AG04449 (cell line): ENCODE results near the gene PCNA.

ENCODE experiments used
- CTCF ChIA-PET: fragments of 350-600 bp; formaldehyde crosslinking; extraction: SDS; loops from one replicate; lab custom pipeline; 2021; ENCODE audit warnings: antibody characterized with exemption; lab: Yijun Ruan, JAX
- POLR2A ChIA-PET: fragments of 400-600, 350-600 bp; formaldehyde crosslinking; extraction: SDS; loops from one replicate; lab custom pipeline; 2020; ENCODE audit warnings: antibody characterized with exemption, inconsistent platforms; lab: Yijun Ruan, JAX
- DNase-seq: peaks from one replicate; pipeline ENCODE4 v3.0.0-alpha.2; 2010; ENCODE audit warnings: low read depth, low spot score
- H3K4me3 ChIP-seq: 2 replicates; pipeline ENCODE4 v1.5.1; 2011; ENCODE audit warnings: low read depth, mild to moderate bottlenecking, control low read depth, low read length
- TF ChIP-seq, protein P1 (sequence below): IDR thresholded peaks from one replicate; pipeline ENCODE4 v1.5.1; 2011; ENCODE audit warnings: mild to moderate bottlenecking, moderate library complexity, low read length, control low read depth, inconsistent platforms; ENCODE audit not compliant: insufficient read depth; ENCODE audit errors: missing control alignments

PCNA gene

DNA sequence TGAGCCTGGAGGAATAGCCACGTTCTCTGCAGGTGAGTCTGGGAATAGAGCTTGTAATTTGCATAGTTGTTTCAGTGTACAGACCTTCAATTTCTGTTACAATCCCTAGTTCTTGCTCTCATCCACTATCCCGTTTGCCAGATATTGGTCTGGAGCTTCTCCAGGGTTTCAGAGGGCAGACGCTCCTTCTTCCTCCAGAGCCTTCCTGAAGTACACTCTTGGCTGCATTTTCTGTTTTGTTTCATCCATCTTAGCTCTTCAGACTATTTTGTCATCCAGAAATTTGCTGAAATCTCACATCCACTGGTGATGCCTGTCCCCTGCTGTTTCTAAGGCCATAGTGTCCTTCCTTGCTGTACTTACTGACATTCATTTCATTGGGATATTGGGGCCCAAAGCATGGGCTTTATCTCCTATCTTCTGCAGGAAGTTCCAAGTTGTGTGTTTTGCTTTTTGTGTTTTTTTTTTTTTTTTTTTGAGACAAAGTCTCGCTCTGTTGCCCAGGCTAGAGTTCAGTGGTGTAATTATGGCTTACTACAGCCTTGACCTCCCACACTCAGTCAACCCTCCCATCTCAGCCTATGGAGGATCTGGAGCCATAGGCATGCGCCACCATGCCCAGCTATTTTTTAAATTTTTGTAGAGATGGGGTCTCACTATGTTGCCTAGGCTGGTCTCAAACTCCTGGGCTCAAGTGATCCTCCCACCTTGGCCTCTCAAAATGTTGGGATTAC lies 25.8 kb upstream of the PCNA start:
- TF ChIP-seq, protein P1, sequence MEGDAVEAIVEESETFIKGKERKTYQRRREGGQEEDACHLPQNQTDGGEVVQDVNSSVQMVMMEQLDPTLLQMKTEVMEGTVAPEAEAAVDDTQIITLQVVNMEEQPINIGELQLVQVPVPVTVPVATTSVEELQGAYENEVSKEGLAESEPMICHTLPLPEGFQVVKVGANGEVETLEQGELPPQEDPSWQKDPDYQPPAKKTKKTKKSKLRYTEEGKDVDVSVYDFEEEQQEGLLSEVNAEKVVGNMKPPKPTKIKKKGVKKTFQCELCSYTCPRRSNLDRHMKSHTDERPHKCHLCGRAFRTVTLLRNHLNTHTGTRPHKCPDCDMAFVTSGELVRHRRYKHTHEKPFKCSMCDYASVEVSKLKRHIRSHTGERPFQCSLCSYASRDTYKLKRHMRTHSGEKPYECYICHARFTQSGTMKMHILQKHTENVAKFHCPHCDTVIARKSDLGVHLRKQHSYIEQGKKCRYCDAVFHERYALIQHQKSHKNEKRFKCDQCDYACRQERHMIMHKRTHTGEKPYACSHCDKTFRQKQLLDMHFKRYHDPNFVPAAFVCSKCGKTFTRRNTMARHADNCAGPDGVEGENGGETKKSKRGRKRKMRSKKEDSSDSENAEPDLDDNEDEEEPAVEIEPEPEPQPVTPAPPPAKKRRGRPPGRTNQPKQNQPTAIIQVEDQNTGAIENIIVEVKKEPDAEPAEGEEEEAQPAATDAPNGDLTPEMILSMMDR, result no peak
- no peak overlapping the region for H3K4me3 ChIP-seq
- ChIA-PET POLR2A (no interaction called here), CTCF (interaction anchor here (0.8 to 1.4 kb wide), 3 partner anchors 19 to 46 kb away, joined by 3 to 7 read pairs (median 4); partner anchors contain the start of gene CDS2)
- DNase-seq, result no peak

GRCh38 chr20:5143851-5144250 lies 24.1 kb upstream of the PCNA start:
- no peak for DNase-seq
- CTCF ChIA-PET, result no interaction called here
- H3K4me3 ChIP-seq, result no peak overlapping the region
- POLR2A ChIA-PET, result no interaction called here
- TF ChIP-seq, protein P1, result no peak

GRCh38 chr20:5141615-5142014 lies 21.9 kb upstream of the PCNA start:
- TF ChIP-seq, protein P1, result no peak
- H3K4me3 ChIP-seq, result no peak overlapping the region
- CTCF ChIA-PET, result interaction anchor here (0.8 to 3.1 kb wide), 3 partner anchors 15 to 51 kb away, joined by 4 to 13 read pairs (median 12); partner anchors contain the start of gene CDS2
- POLR2A ChIA-PET, result no interaction called here
- no peak for DNase-seq

GRCh38 chr20:5140195-5140594 lies 20.4 kb upstream of the PCNA start:
- CTCF ChIA-PET, result interaction anchor here (2.3 to 3.1 kb wide), 2 partner anchors 14 to 52 kb away, joined by 12 to 13 read pairs; partner anchors contain the start of gene CDS2
- POLR2A ChIA-PET, result no interaction called here
- H3K4me3 ChIP-seq, result no peak overlapping the region
- no peak for DNase-seq
- TF ChIP-seq, protein P1, result no peak

DNA sequence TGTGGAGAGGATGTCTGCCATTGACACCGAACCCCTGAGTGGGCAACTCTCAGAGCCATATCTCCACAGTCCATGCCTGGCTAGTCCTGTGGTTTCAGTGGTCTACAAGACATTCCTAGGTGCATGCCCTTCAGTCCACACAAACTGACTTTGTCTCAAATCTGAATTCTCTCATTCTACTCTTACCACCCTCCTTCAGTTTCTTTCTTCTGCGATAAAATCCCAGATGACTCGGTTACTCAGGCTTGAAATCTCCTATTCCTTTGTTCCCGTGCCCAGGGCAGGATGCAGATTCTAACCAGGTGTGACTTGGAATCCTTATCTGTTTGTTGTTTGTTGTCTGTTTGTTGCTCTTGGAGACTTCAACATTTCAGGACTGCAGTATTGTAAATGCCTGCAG lies 16.3 kb upstream of the PCNA start:
- no peak for DNase-seq
- POLR2A ChIA-PET, result no interaction called here
- CTCF ChIA-PET, result interaction anchor here (0.7 to 3.4 kb wide), 3 partner anchors 9 to 70 kb away, joined by 3 to 15 read pairs (median 9); partner anchors contain the start of gene CDS2
- no peak overlapping the region for H3K4me3 ChIP-seq
- TF ChIP-seq, protein P1, result no peak

DNA sequence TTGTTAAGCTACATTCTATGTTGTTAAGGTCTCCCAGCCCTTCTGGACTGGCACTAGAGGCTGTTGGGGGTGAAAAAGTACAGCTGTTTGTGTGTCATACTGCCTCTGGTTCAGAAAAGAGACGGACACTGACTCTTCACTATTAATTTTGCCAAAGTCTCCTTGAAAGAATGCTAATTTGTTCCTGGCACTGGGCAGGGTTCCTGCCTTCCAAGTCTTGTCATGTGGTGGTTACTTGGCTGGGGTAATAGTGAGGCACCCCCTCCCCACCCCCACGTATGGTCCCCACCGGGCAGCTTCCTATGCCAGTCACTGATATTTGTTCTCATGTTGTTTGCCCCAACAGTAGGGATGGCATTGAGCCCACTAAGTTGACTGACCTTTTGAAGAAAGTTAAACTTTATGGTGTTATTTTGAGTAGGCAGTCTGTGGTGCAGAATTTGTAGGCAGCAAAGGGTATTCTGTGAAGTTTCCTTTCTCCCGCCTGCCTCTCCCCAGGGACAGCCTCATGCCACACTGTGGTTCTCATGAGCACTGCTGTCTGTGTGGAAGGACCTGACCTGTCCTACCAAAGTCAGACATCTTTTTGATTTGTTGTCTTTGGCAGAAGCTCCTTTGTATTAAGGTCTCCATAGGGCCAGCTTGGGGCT lies 15.7 kb upstream of the PCNA start:
- no peak for DNase-seq
- CTCF ChIA-PET, result interaction anchor here (0.7 to 3.4 kb wide), 4 partner anchors 9 to 70 kb away, joined by 3 to 15 read pairs (median 6); partner anchors contain the start of gene CDS2
- POLR2A ChIA-PET, result interaction anchor here (1.2 kb wide), 1 partner anchor 20 kb away, joined by 3 read pairs; no protein-coding TSS in a partner anchor
- no peak overlapping the region for H3K4me3 ChIP-seq
- TF ChIP-seq, protein P1, result no peak
